ENCODE data around the gene PSEN2. TPM values are rescaled to one million over a fixed set of nuclear protein-coding genes. Genes with fewer than 3 reads are reported as not detected.

Gene PSEN2
- total and polyA plus RNA-seq, 2 of the 8 experiments (the other 6 are each of a cell fraction or from before 2014, with no cell fraction given), result 22.9 to 29.0 TPM

DNA sequence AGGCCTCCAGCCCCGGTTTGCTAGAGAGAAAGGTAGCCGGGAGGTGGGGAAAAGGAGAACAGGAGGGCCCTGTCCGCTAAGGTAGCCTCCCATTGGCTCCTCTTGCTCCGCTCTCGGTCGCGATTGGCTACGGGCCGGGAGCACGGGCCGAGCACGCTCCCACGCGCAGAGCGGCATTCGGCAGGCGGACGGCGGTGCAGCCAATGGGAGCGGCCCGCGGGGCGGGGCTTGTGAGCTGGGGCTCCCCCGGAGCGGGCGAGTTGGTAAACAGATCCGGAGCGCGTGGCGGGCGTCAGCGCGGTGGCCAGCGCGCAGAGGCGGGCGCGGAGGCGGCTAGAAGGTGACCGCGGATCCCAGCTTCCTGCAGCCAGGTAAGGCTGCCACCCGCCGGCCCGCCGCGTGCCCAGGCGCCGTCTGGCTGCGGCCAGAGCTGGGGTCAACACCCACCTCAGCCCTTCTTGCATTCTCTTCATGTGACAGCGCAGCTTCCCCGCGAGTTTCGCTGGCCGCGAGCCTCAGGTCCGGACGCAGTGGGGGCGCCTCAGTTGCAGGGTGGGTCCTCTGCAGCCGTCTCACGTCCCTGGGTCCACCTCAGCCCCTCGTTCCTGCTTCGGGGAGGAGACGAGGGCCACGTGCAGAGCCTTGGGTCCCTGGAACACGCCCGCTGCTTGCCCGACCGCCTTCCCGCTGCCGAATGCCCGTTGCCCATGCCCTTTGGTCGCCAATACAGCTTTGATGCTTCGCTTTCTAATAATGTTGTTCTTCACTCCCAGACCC lies 69.8 kb downstream of the PSEN2 start, which contains the start of gene COQ8A:
TSS of gene COQ8A (plus strand) at position 266 of the 777 bp plus-strand sequence. CDS start 21,092 bp downstream, outside the sequence.
- peak within 1 kb of the TSS; percentile 93 for H3K27ac ChIP-seq (ENCODE audit: low read depth, low read length)
- peaks cover 0 to 2% (median 0%) of the 10 kb centered on the region in 4 experiments; a peak in 3 of 7 replicates for H3K27me3 ChIP-seq (replicated peaks in 1 of 4; ENCODE audit: control insufficient read depth in 3 of 4, extremely low read depth in 1 of 4, insufficient read depth in 3 of 4, low read length in 3 of 4)
- ChIA-PET CTCF (ENCODE audit: partially characterized antibody) (interaction anchor here (0.7 to 1.1 kb wide), 4 partner anchors 9 to 410 kb away, joined by 3 to 4 read pairs (median 3); no protein-coding TSS in a partner anchor), POLR2A (ENCODE audit: partially characterized antibody) (interaction anchor here (1.1 to 3.6 kb wide), 4 partner anchors 10 to 54 kb away, joined by 3 to 18 read pairs (median 4); no protein-coding TSS in a partner anchor)
- H2BK120ac ChIP-seq (replicated peaks; ENCODE audit: low read depth, low read length), result peak within 1 kb of the TSS; percentile 51
- 3% methylated on average over 71 of the region's 73 CpGs; no CpG with 5 or more reads in 1 of the 2 experiments for WGBS, 2 experiments (ENCODE audit: extremely low coverage in 1 of 2, insufficient coverage in 1 of 2, insufficient read length in 1 of 2, insufficient replicate concordance in 2 of 2, low coverage in 1 of 2, low lambda C conversion rate in 2 of 2, missing lambda C conversion rate in 1 of 2)
- H3K9me3 ChIP-seq (ENCODE audit: insufficient read depth in 2 of 2, low read depth in 1 of 2, low read length in 1 of 2), result no peaks in the 10 kb centered on the region
- H3K56ac ChIP-seq (replicated peaks; ENCODE audit: insufficient read length, low read depth, low read length), result peak within 1 kb of the TSS; percentile 96
- H3K9ac ChIP-seq (replicated peaks in 1 of 4; ENCODE audit: extremely low read depth in 1 of 4, low read depth in 3 of 4, low read length in 3 of 4), result peak within 1 kb of the TSS; percentile 66 to 87 (median 80)
- H3K14ac ChIP-seq (ENCODE audit: insufficient read length), result no peak within 1 kb of the TSS
- H3K36me3 ChIP-seq (ENCODE audit: control insufficient read depth in 2 of 4, insufficient read depth in 4 of 4, low read length in 3 of 4), result no peaks in the 10 kb centered on the region
- peaks cover 9% of the 10 kb centered on the region for H3K23me2 ChIP-seq (ENCODE audit: low read depth, low read length)
- H3K79me2 ChIP-seq (ENCODE audit: control insufficient read depth in 1 of 2, insufficient read depth in 2 of 2, low read length in 2 of 2), result peaks cover 0 to 40% of the 10 kb centered on the region in 2 experiments; a peak in 2 of 4 replicates
- peak within 1 kb of the TSS; percentile 74 for H2BK5ac ChIP-seq (ENCODE audit: low read depth, low read length)
- H3K4ac ChIP-seq (replicated peaks; ENCODE audit: insufficient read length, low read depth, low read length), result no peak within 1 kb of the TSS
- H2AFZ ChIP-seq (ENCODE audit: low read length), result peak within 1 kb of the TSS; percentile 63; the same call in 1 of the 2 replicates
- peak; percentile 98 for DNase-seq (ENCODE audit: low read depth in 1 of 2, low spot score in 2 of 2)
- H4K8ac ChIP-seq (ENCODE audit: extremely low read depth, insufficient read depth, low read length), result peak within 1 kb of the TSS; percentile 95
- H2BK12ac ChIP-seq (ENCODE audit: low read depth, low read length), result peak within 1 kb of the TSS; percentile 97
- peaks cover 0 to 3% of the 10 kb centered on the region in 2 experiments for H4K20me1 ChIP-seq (replicated peaks in 1 of 2; ENCODE audit: control insufficient read depth in 1 of 2, insufficient read depth in 2 of 2, low read length in 2 of 2)
- peak; percentile 36 for FAIRE-seq
- H4K5ac ChIP-seq (ENCODE audit: insufficient read length, low read depth, low read length), result peak within 1 kb of the TSS; percentile 98
- H3K23ac ChIP-seq (ENCODE audit: insufficient read length), result no peak within 1 kb of the TSS
- no peak within 1 kb of the TSS for H2AK5ac ChIP-seq (ENCODE audit: low read depth, low read length)
- H3K4me2 ChIP-seq (ENCODE audit: insufficient read depth in 1 of 2, low read depth in 2 of 2, low read length in 2 of 2), result peak within 1 kb of the TSS; percentile 68 to 94
- peak within 1 kb of the TSS; percentile 94 for H4K91ac ChIP-seq (replicated peaks; ENCODE audit: insufficient read length, low read length)
- peak within 1 kb of the TSS; percentile 98 for H3K18ac ChIP-seq (ENCODE audit: extremely low read depth, low read length)
- H2BK15ac ChIP-seq (ENCODE audit: low read length), result 0 out of 2 replicates have a peak within 1 kb of the TSS, but pooled peaks have one; percentile 65
- H3K4me3 ChIP-seq (ENCODE audit: extremely low read depth in 1 of 4, insufficient read depth in 2 of 4, low read depth in 3 of 4, low read length in 4 of 4), result peak within 1 kb of the TSS; percentile 53 to 75 (median 68)
- H3K4me1 ChIP-seq (replicated peaks in 1 of 4; ENCODE audit: control insufficient read depth in 3 of 4, insufficient read depth in 4 of 4, low read length in 3 of 4), result peaks cover 2 to 9% (median 5%) of the 10 kb centered on the region in 4 experiments
- H3K79me1 ChIP-seq (ENCODE audit: low read depth, low read length), result peaks cover 7% of the 10 kb centered on the region
- H2BK20ac ChIP-seq (ENCODE audit: low read length), result no peak within 1 kb of the TSS
- TF ChIP-seq NRF1 (IDR thresholded peaks at IDR 0.05; ENCODE audit: low read depth, low read length) (no peak), SP2 (IDR thresholded peaks at IDR 0.05; ENCODE audit: low read length) (peak; percentile 51; the same call in 1 of the 2 replicates), ZNF274 (IDR thresholded peaks at IDR 0.05; ENCODE audit: borderline replicate concordance, extremely low read depth, low read length) (no peak), HDAC2 (IDR thresholded peaks at IDR 0.05; ENCODE audit: borderline replicate concordance in 1 of 2, low read depth in 2 of 2, low read length in 2 of 2) (peak in 1 of 2 experiments; percentile 49; a peak in 1 of 4 replicates), EZH2 (IDR thresholded peaks at IDR 0.05; ENCODE audit: low read depth, low read length, severe bottlenecking) (no peak), CBX5 (IDR thresholded peaks at IDR 0.05; ENCODE audit: low read depth, low read length) (no peak)
- TF ChIP-seq, protein P1, sequence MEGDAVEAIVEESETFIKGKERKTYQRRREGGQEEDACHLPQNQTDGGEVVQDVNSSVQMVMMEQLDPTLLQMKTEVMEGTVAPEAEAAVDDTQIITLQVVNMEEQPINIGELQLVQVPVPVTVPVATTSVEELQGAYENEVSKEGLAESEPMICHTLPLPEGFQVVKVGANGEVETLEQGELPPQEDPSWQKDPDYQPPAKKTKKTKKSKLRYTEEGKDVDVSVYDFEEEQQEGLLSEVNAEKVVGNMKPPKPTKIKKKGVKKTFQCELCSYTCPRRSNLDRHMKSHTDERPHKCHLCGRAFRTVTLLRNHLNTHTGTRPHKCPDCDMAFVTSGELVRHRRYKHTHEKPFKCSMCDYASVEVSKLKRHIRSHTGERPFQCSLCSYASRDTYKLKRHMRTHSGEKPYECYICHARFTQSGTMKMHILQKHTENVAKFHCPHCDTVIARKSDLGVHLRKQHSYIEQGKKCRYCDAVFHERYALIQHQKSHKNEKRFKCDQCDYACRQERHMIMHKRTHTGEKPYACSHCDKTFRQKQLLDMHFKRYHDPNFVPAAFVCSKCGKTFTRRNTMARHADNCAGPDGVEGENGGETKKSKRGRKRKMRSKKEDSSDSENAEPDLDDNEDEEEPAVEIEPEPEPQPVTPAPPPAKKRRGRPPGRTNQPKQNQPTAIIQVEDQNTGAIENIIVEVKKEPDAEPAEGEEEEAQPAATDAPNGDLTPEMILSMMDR (IDR thresholded peaks at IDR 0.05; ENCODE audit: control extremely low read depth in 1 of 3, insufficient read depth in 1 of 3, low read depth in 1 of 3, low read length in 3 of 3), result no peak
